Body of pancreas (tissue), 4 donors: ENCODE data around the gene MAN2A2.

Experiments
- POLR2A ChIP-seq, 3 donors: fragments of 450-650 bp; IDR thresholded peaks; one replicate each; pipeline ENCODE4 v1.6.1; 2016; ENCODE audit warnings: antibody characterized with exemption in 3 of 3, mild to moderate bottlenecking in 2 of 3
- TF ChIP-seq, protein P1 (sequence below), 7 experiments: fragments of 450-650 bp in 4 of 7; fragments of 200-600 bp in 3 of 7; sonication (generic) in 3 of 7; IDR thresholded peaks; one replicate each; pipeline ENCODE4 v1.5.1; 2016 to 2019; ENCODE audit warnings: antibody characterized with exemption in 7 of 7

DNA sequence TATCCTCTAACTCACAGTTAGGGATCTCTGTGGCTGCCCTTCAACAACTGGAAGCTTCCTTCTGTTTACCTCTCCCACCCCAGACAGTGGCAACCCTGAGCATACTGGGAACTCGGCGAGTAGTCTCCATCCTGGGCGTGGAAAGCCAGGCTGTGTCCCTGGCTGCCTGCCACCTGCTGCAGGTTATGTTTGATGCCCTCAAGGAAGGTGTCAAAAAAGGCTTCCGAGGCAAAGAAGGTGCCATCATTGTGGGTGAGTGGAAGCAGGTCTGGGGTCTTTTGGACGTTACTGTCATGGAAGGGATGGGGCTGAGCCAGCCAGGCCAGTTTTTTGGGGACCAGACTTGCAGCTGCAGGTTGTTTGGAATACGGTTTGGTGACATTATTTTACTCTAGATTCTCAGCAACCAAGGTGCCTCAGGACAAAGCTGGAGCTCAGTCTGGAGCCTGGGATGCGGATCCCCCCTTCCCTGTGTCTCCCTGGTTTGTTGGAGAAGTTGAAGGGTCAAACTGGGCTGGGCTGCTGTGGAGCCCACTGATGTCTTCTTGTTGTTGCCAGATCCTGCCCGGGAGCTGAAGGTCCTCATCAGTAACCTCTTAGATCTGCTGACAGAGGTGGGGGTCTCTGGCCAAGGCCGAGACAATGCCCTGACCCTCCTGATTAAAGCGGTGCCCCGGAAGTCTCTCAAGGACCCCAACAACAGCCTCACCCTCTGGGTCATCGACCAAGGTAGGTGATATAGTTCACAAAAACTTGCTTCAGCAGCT lies 39.4 kb downstream of the MAN2A2 start:
- TF ChIP-seq, protein P1, sequence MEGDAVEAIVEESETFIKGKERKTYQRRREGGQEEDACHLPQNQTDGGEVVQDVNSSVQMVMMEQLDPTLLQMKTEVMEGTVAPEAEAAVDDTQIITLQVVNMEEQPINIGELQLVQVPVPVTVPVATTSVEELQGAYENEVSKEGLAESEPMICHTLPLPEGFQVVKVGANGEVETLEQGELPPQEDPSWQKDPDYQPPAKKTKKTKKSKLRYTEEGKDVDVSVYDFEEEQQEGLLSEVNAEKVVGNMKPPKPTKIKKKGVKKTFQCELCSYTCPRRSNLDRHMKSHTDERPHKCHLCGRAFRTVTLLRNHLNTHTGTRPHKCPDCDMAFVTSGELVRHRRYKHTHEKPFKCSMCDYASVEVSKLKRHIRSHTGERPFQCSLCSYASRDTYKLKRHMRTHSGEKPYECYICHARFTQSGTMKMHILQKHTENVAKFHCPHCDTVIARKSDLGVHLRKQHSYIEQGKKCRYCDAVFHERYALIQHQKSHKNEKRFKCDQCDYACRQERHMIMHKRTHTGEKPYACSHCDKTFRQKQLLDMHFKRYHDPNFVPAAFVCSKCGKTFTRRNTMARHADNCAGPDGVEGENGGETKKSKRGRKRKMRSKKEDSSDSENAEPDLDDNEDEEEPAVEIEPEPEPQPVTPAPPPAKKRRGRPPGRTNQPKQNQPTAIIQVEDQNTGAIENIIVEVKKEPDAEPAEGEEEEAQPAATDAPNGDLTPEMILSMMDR (IDR thresholded peaks at IDR 0.05): no peak
- TF ChIP-seq POLR2A (IDR thresholded peaks at IDR 0.05): no peak
